Cardiac muscle cell (in vitro differentiated cells and primary cell): Measurements from ENCODE around the gene RNU2-63P. TPM values are rescaled to one million over a fixed set of nuclear protein-coding genes. Genes with fewer than 3 reads are reported as not detected.
"Not testable (repeated sequence)": the region's sequence is repeated elsewhere in the genome, so short reads cannot be mapped to it uniquely, and the experiment has no call there.

Source experiments
- DNase-seq, 2 donors: peaks; one replicate each; pipeline versions ENCODE4 v3.0.0 to v3.0.0-alpha.2; 2010 to 2017; ENCODE audit warnings: low read depth in 1 of 2, low spot score in 1 of 2
- H3K27ac ChIP-seq: fragments of 200-600 bp; sonication (generic); 2 replicates; pipeline ENCODE4 v1.5.1; 2016
- H3K27me3 ChIP-seq: fragments of 200-600 bp; sonication (generic); 2 replicates; pipeline ENCODE4 v1.6.0; 2016; ENCODE audit warnings: control low read depth
- H3K36me3 ChIP-seq: fragments of 200-600 bp; sonication (generic); 2 replicates; pipeline ENCODE4 v1.5.1; 2016; ENCODE audit warnings: control low read depth
- H3K4me1 ChIP-seq: fragments of 200-600 bp; sonication (generic); 2 replicates; pipeline ENCODE4 v1.8.1; 2017; ENCODE audit warnings: low read depth, mild to moderate bottlenecking, mixed run types
- H3K4me3 ChIP-seq: fragments of 200-600 bp; sonication (generic); 2 replicates; pipeline ENCODE4 v1.5.1; 2016; ENCODE audit warnings: mild to moderate bottlenecking
- H3K9me3 ChIP-seq: fragments of 200-600 bp; sonication (generic); 2 replicates; pipeline ENCODE4 v1.5.1; 2017; ENCODE audit warnings: low read depth, mild to moderate bottlenecking, control low read depth
- CTCF ChIP-seq: IDR thresholded peaks from 2 replicates; pipeline ENCODE4 v1.5.1; 2012; ENCODE audit warnings: low read depth, mild to moderate bottlenecking, low read length
- polyA plus RNA-seq: library from polyadenylated mRNA; unstranded; fragments of >200 nt; fragmentation: Nextera tagmentation; extraction: Ambion mirVana; gene quantifications from 2 replicates; pipeline ENCODE4 v1.2.1, GENCODE V29; 2016
- total RNA-seq: library from RNA; depleted of rRNA; stranded (reverse); fragments of >200 nt; gene quantifications from 2 replicates; pipeline ENCODE4 v1.2.3, GENCODE V29; 2016

The RNU2-63P gene
- total and polyA plus RNA-seq, 2 experiments from 2014 or later: not detected

- H3K9me3 ChIP-seq: no peaks in the 10 kb centered on the region
- no peak overlapping the region for H3K27ac ChIP-seq
- H3K27me3 ChIP-seq: no peaks in the 10 kb centered on the region
- H3K4me3 ChIP-seq: no peak overlapping the region
- peak in 1 of 2 donors; percentile 84 for DNase-seq
- H3K4me1 ChIP-seq: peaks cover 21% of the 10 kb centered on the region
- H3K36me3 ChIP-seq: peaks cover 2% of the 10 kb centered on the region
- no peak for TF ChIP-seq CTCF
Measured at GRCh38 chr2:88053296-88053695, 36.9 kb upstream of the RNU2-63P start.

GRCh38 chr2:88051792-88052191 is 35.4 kb upstream of the RNU2-63P start:
- Histone ChIP-seq H3K27me3 (no peaks in the 10 kb centered on the region), H3K27ac (no peak overlapping the region), H3K9me3 (no peaks in the 10 kb centered on the region), H3K4me1 (peaks cover 21% of the 10 kb centered on the region), H3K36me3 (peaks cover 2% of the 10 kb centered on the region), H3K4me3 (no peak overlapping the region)
- DNase-seq: no peak
- no peak for TF ChIP-seq CTCF

GRCh38 chr2:88049622-88050021 is 33.3 kb upstream of the RNU2-63P start:
- peaks cover 2% of the 10 kb centered on the region for H3K36me3 ChIP-seq

GRCh38 chr2:88048541-88048940 is 32.2 kb upstream of the RNU2-63P start:
- Histone ChIP-seq H3K36me3 (peaks cover 2% of the 10 kb centered on the region), H3K4me1 (peaks cover 5% of the 10 kb centered on the region), H3K27me3 (no peaks in the 10 kb centered on the region), H3K9me3 (no peaks in the 10 kb centered on the region), H3K27ac (no peak overlapping the region), H3K4me3 (no peak overlapping the region)
- no peak for DNase-seq
- TF ChIP-seq CTCF: no peak

More at GRCh38 chr2:88049622-88050021, 33.3 kb upstream of the RNU2-63P start:
- DNase-seq: no peak
- no peak for TF ChIP-seq CTCF
- H3K9me3 ChIP-seq: no peaks in the 10 kb centered on the region
- no peak overlapping the region for H3K27ac ChIP-seq
- H3K4me1 ChIP-seq: peaks cover 14% of the 10 kb centered on the region
- H3K4me3 ChIP-seq: no peak overlapping the region
- H3K27me3 ChIP-seq: no peaks in the 10 kb centered on the region

GRCh38 chr2:88045561-88045960 is 29.2 kb upstream of the RNU2-63P start:
- H3K36me3 ChIP-seq, DNase-seq, H3K27me3 ChIP-seq, H3K4me1 ChIP-seq, H3K27ac ChIP-seq, H3K9me3 ChIP-seq, H3K4me3 ChIP-seq: not testable (repeated sequence)

- DNase-seq: no peak
- Histone ChIP-seq H3K4me3 (no peak overlapping the region), H3K36me3 (no peaks in the 10 kb centered on the region), H3K27me3 (no peaks in the 10 kb centered on the region), H3K4me1 (no peaks in the 10 kb centered on the region), H3K9me3 (no peaks in the 10 kb centered on the region), H3K27ac (no peak overlapping the region)
- no peak for TF ChIP-seq CTCF
Measured at GRCh38 chr2:88042476-88042875, 26.1 kb upstream of the RNU2-63P start.
